Keratinocyte (primary cell): ENCODE data around the gene BICD1. TPM values are rescaled to one million over a fixed set of nuclear protein-coding genes. Genes with fewer than 3 reads are reported as not detected.

Experiments used
- DNase-seq: peaks from one replicate; pipeline ENCODE4 v3.0.0-alpha.2; 2011; ENCODE audit warnings: low read depth, missing footprints, low spot score
- FAIRE-seq: peaks from 2 replicates; lab custom pipeline; 2011; peaks lifted over from hg19 to GRCh38; lab: Jason Lieb, UNC
- H2AFZ ChIP-seq: 2 replicates; pipeline ENCODE4 v1.6.0; 2012; ENCODE audit warnings: low read length, control low read depth, inconsistent platforms; ENCODE audit not compliant: control insufficient read depth
- H3K27ac ChIP-seq: 2 replicates; pipeline ENCODE4 v1.5.1; 2011; ENCODE audit warnings: low read length; ENCODE audit not compliant: control insufficient read depth, insufficient read depth
- H3K27me3 ChIP-seq: 3 replicates; pipeline ENCODE4 v1.6.0; 2011; ENCODE audit warnings: low read length; ENCODE audit not compliant: control insufficient read depth, insufficient read depth; ENCODE audit errors: extremely low read depth
- H3K36me3 ChIP-seq, 2 experiments: 2 replicates in 1 of 2; 3 replicates in 1 of 2; pipeline ENCODE4 v1.5.1; 2011; ENCODE audit warnings: low read length in 2 of 2, mild to moderate bottlenecking in 1 of 2; ENCODE audit not compliant: control insufficient read depth in 2 of 2, insufficient read depth in 2 of 2; ENCODE audit errors: extremely low read depth in 1 of 2
- H3K4me1 ChIP-seq: 3 replicates; pipeline ENCODE4 v1.5.1; 2011; ENCODE audit warnings: low read length; ENCODE audit not compliant: control insufficient read depth, insufficient read depth; ENCODE audit errors: extremely low read depth
- H3K4me2 ChIP-seq: 3 replicates; pipeline ENCODE4 v1.6.0; 2011; ENCODE audit warnings: low read depth, low read length; ENCODE audit not compliant: control insufficient read depth, insufficient read depth; ENCODE audit errors: extremely low read depth
- H3K4me3 ChIP-seq, 3 experiments: fragments of 200-600 bp in 1 of 3; sonication (generic) in 1 of 3; 2 replicates in 2 of 3; 3 replicates in 1 of 3; pipeline ENCODE4 v1.5.1; 2011 to 2016; ENCODE audit warnings: low read length in 3 of 3, mild to moderate bottlenecking in 3 of 3, control low read depth in 2 of 3, inconsistent platforms in 1 of 3, low read depth in 1 of 3, mixed read lengths in 1 of 3, mixed run types in 1 of 3, moderate library complexity in 1 of 3; ENCODE audit not compliant: control insufficient read depth in 2 of 3, insufficient read depth in 2 of 3; ENCODE audit errors: extremely low read depth in 1 of 3
- H3K79me2 ChIP-seq: 2 replicates; pipeline ENCODE4 v1.6.0; 2012; ENCODE audit warnings: low read length; ENCODE audit not compliant: control insufficient read depth, insufficient read depth
- H3K9ac ChIP-seq: 3 replicates; pipeline ENCODE4 v1.6.0; 2011; ENCODE audit warnings: low read length; ENCODE audit not compliant: control insufficient read depth, insufficient read depth; ENCODE audit errors: extremely low read depth
- H3K9me1 ChIP-seq: 3 replicates; pipeline ENCODE4 v1.6.0; 2011; ENCODE audit warnings: low read length; ENCODE audit not compliant: control insufficient read depth, insufficient read depth; ENCODE audit errors: extremely low read depth
- H3K9me3 ChIP-seq: 2 replicates; pipeline ENCODE4 v1.5.1; 2012; ENCODE audit warnings: low read depth, low read length; ENCODE audit not compliant: control insufficient read depth
- H4K20me1 ChIP-seq: 3 replicates; pipeline ENCODE4 v1.6.0; 2011; ENCODE audit warnings: low read length; ENCODE audit not compliant: control insufficient read depth, insufficient read depth; ENCODE audit errors: extremely low read depth
- EZH2 ChIP-seq: IDR thresholded peaks from one replicate; pipeline ENCODE4 v1.6.1; 2012; ENCODE audit warnings: inconsistent platforms, mild to moderate bottlenecking, low read length, moderate library complexity
- dilution Hi-C: fragments of 300-500 bp; cut with MboI; formaldehyde crosslinking; loops from one replicate; pipeline ENCODE4 v1.7.0; 2020; ENCODE audit warnings: low sequenced_read_pairs; ENCODE audit not compliant: extremely low pct_ligation_motif_present
- polyA plus RNA-seq, 5 experiments: library from polyadenylated mRNA; depleted of rRNA in 3 of 5; stranded (reverse) in 3 of 5; stranded (forward) in 1 of 5; unstranded in 1 of 5; fragments of >200 nt; gene quantifications; 1 replicate in 1 of 5; 2 replicates in 3 of 5; 3 replicates in 1 of 5; pipeline versions ENCODE4 v1.2.1 to v1.2.3, GENCODE V29; 2011 to 2012; ENCODE audit warnings: missing spikeins in 2 of 5, low read depth in 1 of 5, low replicate concordance in 1 of 5
- TF ChIP-seq, protein P1 (sequence below), 3 experiments: IDR thresholded peaks in 1 of 3; conservative IDR thresholded peaks in 1 of 3; optimal IDR thresholded peaks in 1 of 3; 2 replicates in 2 of 3; 3 replicates in 1 of 3; pipeline versions ENCODE3 to v1.5.1; 2011; ENCODE audit warnings: low read length in 3 of 3, mild to moderate bottlenecking in 3 of 3, moderate library complexity in 2 of 3, control low read depth in 1 of 3, inconsistent platforms in 1 of 3; ENCODE audit not compliant: insufficient read depth in 2 of 3; ENCODE audit errors: extremely low read depth in 1 of 3

BICD1 gene
- polyA plus RNA-seq, 1 donor (not counting 4 experiments of a cell fraction or from before 2014, with no cell fraction given) = 10.2 TPM

- no peak for TF ChIP-seq EZH2
- TF ChIP-seq, protein P1, sequence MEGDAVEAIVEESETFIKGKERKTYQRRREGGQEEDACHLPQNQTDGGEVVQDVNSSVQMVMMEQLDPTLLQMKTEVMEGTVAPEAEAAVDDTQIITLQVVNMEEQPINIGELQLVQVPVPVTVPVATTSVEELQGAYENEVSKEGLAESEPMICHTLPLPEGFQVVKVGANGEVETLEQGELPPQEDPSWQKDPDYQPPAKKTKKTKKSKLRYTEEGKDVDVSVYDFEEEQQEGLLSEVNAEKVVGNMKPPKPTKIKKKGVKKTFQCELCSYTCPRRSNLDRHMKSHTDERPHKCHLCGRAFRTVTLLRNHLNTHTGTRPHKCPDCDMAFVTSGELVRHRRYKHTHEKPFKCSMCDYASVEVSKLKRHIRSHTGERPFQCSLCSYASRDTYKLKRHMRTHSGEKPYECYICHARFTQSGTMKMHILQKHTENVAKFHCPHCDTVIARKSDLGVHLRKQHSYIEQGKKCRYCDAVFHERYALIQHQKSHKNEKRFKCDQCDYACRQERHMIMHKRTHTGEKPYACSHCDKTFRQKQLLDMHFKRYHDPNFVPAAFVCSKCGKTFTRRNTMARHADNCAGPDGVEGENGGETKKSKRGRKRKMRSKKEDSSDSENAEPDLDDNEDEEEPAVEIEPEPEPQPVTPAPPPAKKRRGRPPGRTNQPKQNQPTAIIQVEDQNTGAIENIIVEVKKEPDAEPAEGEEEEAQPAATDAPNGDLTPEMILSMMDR (optimal IDR thresholded peaks at IDR 0.05 in 1 of 3, IDR thresholded peaks at IDR 0.05 in 1 of 3, conservative IDR thresholded peaks at IDR 0.05 in 1 of 3; ENCODE audit: extremely low read depth in 1 of 3, insufficient read depth in 2 of 3, low read length in 3 of 3) = no peak
- Histone ChIP-seq H3K9me1 (no peaks in the 10 kb centered on the region), H3K4me1 (no peaks in the 10 kb centered on the region), H4K20me1 (no peaks in the 10 kb centered on the region), H3K36me3 (no peaks in the 10 kb centered on the region), H3K4me2 (no peak overlapping the region), H3K27me3 (no peaks in the 10 kb centered on the region), H3K9me3 (no peaks in the 10 kb centered on the region), H2AFZ (no peak overlapping the region), H3K79me2 (no peaks in the 10 kb centered on the region), H3K27ac (no peak overlapping the region), H3K4me3 (no peak overlapping the region), H3K9ac (no peak overlapping the region)
- dilution Hi-C loops = no loop called here
- no peak for FAIRE-seq
- DNase-seq = no peak
Measured at GRCh38 chr12:32257695-32258496, 151.2 kb downstream of the BICD1 start.

GRCh38 chr12:32260696-32261095 lies 154.0 kb downstream of the BICD1 start:
- Histone ChIP-seq H3K27ac (no peak overlapping the region), H3K9me3 (no peaks in the 10 kb centered on the region), H3K36me3 (no peaks in the 10 kb centered on the region), H3K4me2 (no peak overlapping the region), H3K9me1 (no peaks in the 10 kb centered on the region), H3K9ac (no peak overlapping the region), H3K4me3 (no peak overlapping the region), H3K4me1 (no peaks in the 10 kb centered on the region), H3K79me2 (no peaks in the 10 kb centered on the region), H3K27me3 (no peaks in the 10 kb centered on the region), H2AFZ (no peak overlapping the region), H4K20me1 (no peaks in the 10 kb centered on the region)
- dilution Hi-C loops = no loop called here
- no peak for FAIRE-seq
- TF ChIP-seq, protein P1 (optimal IDR thresholded peaks at IDR 0.05 in 1 of 3, IDR thresholded peaks at IDR 0.05 in 1 of 3, conservative IDR thresholded peaks at IDR 0.05 in 1 of 3; ENCODE audit: extremely low read depth in 1 of 3, insufficient read depth in 2 of 3, low read length in 3 of 3) = no peak
- no peak for TF ChIP-seq EZH2
- DNase-seq = no peak
